Omental fat pad (tissue), 4 donors: ENCODE data around the gene A4GALT. TPM values are rescaled to one million over a fixed set of nuclear protein-coding genes. Genes with fewer than 3 reads are reported as not detected.
"Not testable (repeated sequence)": the region's sequence is repeated elsewhere in the genome, so short reads cannot be mapped to it uniquely, and the experiment has no call there.

Experiments used
- ATAC-seq: fragments of 150-250 bp; one replicate; pipeline ENCODE4 v1.9.1; 2016; ENCODE audit warnings: mild to moderate bottlenecking, moderate library complexity; ENCODE audit not compliant: low FRiP score
- DNase-seq: peaks from one replicate; pipeline ENCODE4 v3.0.0-alpha.2; 2019; ENCODE audit warnings: low spot score
- total RNA-seq, 4 donors: library from RNA; depleted of rRNA; stranded (reverse); fragments of >200 nt; gene quantifications; one replicate each; pipeline ENCODE4 v1.1.0, GENCODE V29; 2016
- TF ChIP-seq, protein P1 (sequence below), 3 donors: fragments of 450-650 bp; IDR thresholded peaks; one replicate each; pipeline ENCODE4 v1.5.1; 2016 to 2017; ENCODE audit warnings: antibody characterized with exemption in 3 of 3, mild to moderate bottlenecking in 3 of 3, moderate library complexity in 2 of 3

Gene A4GALT
- total RNA-seq, 4 donors from 2014 or later = 10.8 to 42.2 (median 20.1) TPM

DNA sequence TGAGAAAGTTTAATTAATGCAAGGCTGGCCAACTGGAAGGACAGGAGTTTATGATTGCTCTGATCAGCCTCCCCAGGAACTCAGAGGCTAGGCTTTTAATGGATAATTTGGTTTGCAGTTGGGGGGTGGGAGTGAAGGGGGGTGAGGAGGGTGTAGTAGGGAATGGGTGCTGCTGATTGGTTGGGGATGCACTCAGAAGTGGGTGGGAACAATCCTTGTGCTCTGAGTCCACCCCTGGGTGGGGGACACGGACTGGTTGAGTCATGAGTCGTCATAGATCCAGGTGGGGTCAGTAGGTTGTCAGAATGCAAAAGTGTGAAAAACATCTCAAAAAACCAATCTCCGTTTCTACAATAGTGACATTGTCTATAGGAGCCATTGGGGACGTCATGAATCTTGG lies 50.6 kb downstream of the A4GALT start:
- ATAC-seq = no peak
- TF ChIP-seq, protein P1, sequence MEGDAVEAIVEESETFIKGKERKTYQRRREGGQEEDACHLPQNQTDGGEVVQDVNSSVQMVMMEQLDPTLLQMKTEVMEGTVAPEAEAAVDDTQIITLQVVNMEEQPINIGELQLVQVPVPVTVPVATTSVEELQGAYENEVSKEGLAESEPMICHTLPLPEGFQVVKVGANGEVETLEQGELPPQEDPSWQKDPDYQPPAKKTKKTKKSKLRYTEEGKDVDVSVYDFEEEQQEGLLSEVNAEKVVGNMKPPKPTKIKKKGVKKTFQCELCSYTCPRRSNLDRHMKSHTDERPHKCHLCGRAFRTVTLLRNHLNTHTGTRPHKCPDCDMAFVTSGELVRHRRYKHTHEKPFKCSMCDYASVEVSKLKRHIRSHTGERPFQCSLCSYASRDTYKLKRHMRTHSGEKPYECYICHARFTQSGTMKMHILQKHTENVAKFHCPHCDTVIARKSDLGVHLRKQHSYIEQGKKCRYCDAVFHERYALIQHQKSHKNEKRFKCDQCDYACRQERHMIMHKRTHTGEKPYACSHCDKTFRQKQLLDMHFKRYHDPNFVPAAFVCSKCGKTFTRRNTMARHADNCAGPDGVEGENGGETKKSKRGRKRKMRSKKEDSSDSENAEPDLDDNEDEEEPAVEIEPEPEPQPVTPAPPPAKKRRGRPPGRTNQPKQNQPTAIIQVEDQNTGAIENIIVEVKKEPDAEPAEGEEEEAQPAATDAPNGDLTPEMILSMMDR (IDR thresholded peaks at IDR 0.05) = no peak
- DNase-seq = no peak

DNA sequence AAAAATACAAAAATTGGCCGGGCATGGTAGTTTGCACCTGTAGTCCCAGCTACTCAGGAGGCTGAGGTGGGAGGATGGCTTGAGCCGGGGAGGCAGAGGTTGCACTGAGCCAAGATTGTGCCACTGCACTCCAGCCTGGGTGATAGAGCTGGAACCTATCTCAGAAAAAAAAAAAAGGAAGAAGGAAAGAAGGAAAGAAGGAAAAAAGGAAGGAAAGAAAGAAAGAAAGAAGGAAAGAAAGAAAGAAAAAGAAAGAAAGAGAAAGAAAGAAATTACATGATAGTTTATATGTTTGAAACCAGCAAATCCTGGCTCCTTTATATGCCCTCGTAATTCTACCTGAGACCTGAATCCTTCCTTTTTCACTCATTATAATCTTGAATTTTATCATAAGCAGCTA lies 54.3 kb downstream of the A4GALT start:
- not testable (repeated sequence) for ATAC-seq, DNase-seq

DNA sequence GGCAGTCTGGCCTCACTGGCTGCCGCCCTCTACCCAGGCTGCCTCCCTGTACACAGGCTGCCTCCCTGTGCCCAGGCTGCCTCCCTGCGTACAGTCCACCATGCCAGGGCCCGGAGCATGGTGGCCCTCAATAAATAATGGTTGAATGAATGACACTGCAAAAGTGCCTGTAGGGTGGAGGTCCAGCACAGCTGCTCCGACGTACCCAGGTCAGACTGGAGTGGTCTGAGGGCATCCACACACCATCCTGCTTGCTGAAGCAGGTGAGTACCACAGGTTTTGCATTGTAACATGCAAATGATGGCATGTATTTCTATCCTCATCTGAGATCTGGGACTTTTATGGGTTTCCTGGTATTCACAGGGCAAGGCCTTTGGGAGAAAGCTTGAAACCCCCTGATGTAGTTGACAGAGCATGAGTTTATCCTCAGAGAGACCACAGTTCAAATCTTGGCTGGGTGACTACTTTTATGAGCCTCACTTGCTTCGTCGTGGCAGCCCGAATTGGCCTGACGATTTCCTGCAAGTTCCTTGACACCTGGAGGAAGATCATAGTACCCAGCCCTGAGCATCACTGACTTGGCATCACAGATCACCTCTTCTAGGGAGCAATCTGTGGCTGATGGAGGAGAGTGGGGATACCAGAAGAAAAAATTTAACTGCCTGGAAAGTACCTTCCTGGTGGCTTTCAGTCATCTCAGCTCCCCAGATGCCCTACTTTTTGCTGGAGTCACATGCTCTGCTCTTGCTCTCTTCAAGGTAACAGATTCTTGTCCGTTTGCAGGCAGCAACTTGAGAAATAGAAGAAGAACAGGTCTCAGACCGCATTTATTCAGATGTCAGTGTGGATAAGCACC lies 55.5 kb downstream of the A4GALT start:
- DNase-seq (no peak), ATAC-seq (no peak)
- TF ChIP-seq, protein P1 (IDR thresholded peaks at IDR 0.05) = no peak

DNA sequence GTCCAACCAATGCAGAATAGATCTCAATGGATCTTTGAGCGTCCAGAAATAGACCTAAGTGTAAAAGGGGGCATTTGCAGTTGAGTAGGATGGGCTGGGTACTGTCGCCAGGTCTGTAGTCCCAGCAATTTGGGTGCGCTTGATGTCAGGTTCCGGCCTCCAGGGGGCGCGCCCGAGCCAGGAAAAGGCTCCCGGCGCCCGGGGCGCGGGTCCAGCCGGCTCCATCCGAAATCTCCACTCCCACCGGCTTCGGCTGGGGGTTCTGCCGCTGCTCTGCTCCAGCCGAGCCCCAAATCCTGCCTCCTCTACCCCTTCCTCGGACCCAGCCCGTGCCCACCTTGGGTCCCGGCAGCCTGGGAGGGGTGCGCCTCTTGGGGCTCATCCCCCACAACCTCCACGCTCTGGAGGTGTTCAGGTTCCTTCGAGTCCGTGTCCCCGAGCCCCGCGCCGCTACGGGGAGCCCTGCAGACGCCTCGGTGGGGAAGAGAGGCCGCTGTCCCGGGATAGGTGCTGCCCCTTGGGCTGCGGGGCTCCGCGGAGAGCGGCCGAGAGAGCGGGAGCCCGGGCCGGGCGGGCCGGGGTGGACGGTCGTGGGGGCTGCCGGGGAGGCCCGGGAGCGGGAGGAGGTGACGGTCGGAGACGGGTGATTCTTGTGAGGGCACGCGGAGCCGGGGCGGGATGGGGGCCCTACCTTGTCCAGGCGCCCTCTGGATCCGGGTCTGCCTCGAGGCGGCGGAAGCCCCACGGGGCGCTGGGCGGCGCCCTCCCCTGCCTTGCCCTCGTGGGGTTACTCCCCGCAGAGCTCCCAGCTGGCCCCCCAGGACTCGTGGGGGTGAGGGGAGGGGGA lies 58.5 kb downstream of the A4GALT start:
- peak; percentile 95 for DNase-seq

DNA sequence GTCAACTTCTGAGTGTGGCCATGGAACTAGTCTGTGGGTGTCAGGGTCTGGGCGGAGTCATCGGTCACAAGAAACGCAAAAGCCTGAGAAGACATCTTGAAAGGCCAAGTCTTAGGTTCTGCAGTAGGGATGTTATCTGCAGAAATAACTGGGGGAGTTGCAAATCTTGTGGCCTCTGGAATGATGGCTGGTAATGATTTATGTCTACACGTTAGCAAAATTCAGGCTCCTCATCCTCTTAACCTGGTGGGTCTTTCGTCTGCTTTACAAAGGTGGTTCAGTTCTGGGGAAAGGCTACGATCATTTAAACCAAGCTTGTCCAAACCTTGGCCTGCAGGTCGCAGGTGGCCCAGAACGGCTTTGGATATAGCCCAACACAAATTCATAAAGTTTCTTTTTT lies 64.1 kb downstream of the A4GALT start:
- TF ChIP-seq, protein P1 (IDR thresholded peaks at IDR 0.05) = no peak
- DNase-seq (no peak), ATAC-seq (no peak)

More for the DNA sequence above, 58.5 kb downstream of the A4GALT start:
- TF ChIP-seq, protein P1 (IDR thresholded peaks at IDR 0.05) = peak in 2 of 3 donors; percentile 12 to 73
- peak; percentile 72 for ATAC-seq

DNA sequence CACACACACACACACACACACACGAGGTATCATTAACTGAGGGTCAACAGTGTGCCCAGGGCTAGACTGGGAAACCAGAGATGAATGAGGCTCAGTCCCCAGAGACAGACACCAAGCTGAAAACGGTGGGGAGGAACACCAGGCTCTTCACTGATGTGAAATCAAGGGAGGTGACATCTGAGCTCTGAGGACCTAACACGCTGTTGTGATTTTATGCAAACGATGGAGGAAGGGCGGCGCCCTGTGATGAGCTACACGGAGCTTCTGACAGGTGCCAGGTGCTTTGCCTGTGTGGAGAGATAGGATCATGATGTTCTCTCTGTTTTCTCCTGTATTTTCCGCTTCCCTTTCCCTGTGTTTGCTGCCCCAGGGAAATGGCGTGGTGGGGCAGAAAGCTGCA lies 65.0 kb downstream of the A4GALT start:
- no peak for ATAC-seq
- TF ChIP-seq, protein P1 (IDR thresholded peaks at IDR 0.05) = no peak

DNA sequence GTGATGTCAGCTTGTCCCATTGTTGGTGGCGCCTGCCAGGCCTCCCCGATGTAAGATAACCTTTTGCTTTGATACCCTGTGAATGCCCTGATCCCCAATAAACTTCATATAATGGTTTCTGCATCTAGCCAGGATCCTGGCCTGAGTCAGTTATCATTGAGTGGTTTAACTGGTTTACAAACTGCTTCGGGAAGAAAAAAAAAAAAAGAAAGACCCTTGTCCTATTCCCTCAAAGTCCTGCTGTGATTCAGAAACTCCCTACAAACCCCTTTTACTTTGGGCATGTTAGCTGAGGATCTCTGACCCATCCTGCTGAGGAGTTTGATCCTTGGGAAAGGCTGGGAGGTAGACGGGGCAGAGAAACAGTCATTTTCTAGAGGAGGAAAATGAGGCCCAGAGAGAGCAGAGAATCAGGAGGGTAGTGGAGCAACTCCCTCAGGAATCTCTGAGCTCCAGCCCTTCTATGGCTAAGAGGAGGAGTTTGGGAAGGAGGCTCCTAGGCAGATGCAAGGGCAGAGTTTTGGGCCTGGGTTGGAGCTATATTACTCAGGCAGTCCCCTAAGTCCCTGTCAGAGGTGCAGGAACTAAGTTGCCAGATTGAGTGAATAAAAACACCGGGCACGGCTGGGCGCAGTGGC lies 66.1 kb downstream of the A4GALT start:
- DNase-seq (no peak), ATAC-seq (no peak)
- TF ChIP-seq, protein P1 (IDR thresholded peaks at IDR 0.05) = no peak

More for the DNA sequence above, 65.0 kb downstream of the A4GALT start:
- DNase-seq = no peak
